Measurements from ENCODE around the gene STON2. TPM values are rescaled to one million over a fixed set of nuclear protein-coding genes. Genes with fewer than 3 reads are reported as not detected.

The STON2 gene
- total RNA-seq, 1 experiment from 2014 or later = 23.5 TPM

GRCh38 chr14:81236138-81236537 is 164.0 kb downstream of the STON2 start:
- H3K4me1 Mint-ChIP-seq (ENCODE audit: insufficient read depth, unreplicated experiment) = peaks cover 6% of the 10 kb centered on the region
- POLR2A ChIA-PET = interaction anchor here (1.5 kb wide), 1 partner anchor 12 kb away, joined by 3 read pairs; no protein-coding TSS in a partner anchor

DNA sequence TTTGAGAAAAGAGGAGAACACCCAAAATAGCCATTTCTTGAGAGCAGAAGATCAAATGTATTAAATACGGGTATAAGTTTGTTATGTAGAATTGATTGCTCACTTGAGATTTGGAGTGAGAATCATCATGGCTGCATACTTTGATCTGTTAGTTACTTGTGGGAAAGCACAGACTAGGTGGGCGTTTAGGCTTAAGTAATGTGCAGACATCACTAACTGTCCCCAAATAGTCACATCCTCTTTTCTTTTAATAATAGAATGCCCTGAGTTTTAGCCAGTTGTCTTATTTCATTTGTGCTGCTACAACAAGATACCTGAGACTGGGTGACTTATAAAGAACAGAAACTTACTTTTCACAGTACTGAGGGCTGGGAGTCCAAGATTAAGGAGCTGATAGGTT is 165.0 kb downstream of the STON2 start:
- intact Hi-C loops (cut with micrococcal nuclease) = no loop called here
- ChIA-PET POLR2A (interaction anchor here (0.7 to 1.9 kb wide), 3 partner anchors 11 to 25 kb away, joined by 3 to 7 read pairs (median 3); partner anchors contain the start of gene GTF2A1), CTCF (no interaction called here)
- no peaks in the 10 kb centered on the region for H3K36me3 Mint-ChIP-seq (ENCODE audit: insufficient read depth, unreplicated experiment)
- H3K27ac Mint-ChIP-seq (ENCODE audit: low read depth, unreplicated experiment) = no peak overlapping the region
- BruUV-seq (replicated peaks) = no TSS peak
- H3K4me1 Mint-ChIP-seq (ENCODE audit: insufficient read depth, unreplicated experiment) = peaks cover 6% of the 10 kb centered on the region
- no peak for DNase-seq (ENCODE audit: unreplicated experiment)
- no peaks in the 10 kb centered on the region for H3K9me3 Mint-ChIP-seq (ENCODE audit: unreplicated experiment)
- TF ChIP-seq CTCF (IDR thresholded peaks at IDR 0.05; ENCODE audit: unreplicated experiment) = no peak
- H3K27me3 Mint-ChIP-seq (ENCODE audit: insufficient read depth, unreplicated experiment) = peaks cover 24% of the 10 kb centered on the region
- H3K4me3 Mint-ChIP-seq (ENCODE audit: unreplicated experiment) = no peak overlapping the region

More at GRCh38 chr14:81236138-81236537, 164.0 kb downstream of the STON2 start:
- BruUV-seq (replicated peaks) = no TSS peak
- Mint-ChIP-seq H3K27me3 (ENCODE audit: insufficient read depth, unreplicated experiment) (peaks cover 34% of the 10 kb centered on the region), H3K27ac (ENCODE audit: low read depth, unreplicated experiment) (no peak overlapping the region), H3K4me3 (ENCODE audit: unreplicated experiment) (no peak overlapping the region), H3K9me3 (ENCODE audit: unreplicated experiment) (no peaks in the 10 kb centered on the region), H3K36me3 (ENCODE audit: insufficient read depth, unreplicated experiment) (no peaks in the 10 kb centered on the region)
- DNase-seq (ENCODE audit: unreplicated experiment) = no peak
- CTCF ChIA-PET = interaction anchor here (1.1 kb wide), 1 partner anchor 218 kb away, joined by 3 read pairs; no protein-coding TSS in a partner anchor
- no peak for TF ChIP-seq CTCF (IDR thresholded peaks at IDR 0.05; ENCODE audit: unreplicated experiment)
- intact Hi-C loops (cut with micrococcal nuclease) = no loop called here

DNA sequence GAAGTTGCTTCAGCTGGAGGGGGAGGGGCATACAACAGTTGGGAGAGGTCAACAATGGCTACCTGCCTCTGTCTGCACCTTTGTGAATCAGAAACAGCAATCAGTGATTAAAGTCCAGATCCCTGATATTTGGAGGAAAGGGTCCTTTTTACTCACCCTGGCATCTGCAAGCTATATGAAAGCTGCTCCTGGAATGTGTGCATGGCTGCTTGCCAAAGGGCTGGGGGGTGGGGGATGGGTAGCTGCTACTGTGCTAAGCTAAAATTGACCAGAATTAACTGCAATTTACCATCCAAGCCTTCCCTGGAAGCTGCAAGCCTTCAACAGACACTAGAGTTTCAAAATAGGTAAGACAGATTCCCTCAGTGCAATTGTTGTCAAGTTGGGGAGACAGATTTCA is 165.8 kb downstream of the STON2 start:
- TF ChIP-seq CTCF (IDR thresholded peaks at IDR 0.05; ENCODE audit: unreplicated experiment) = no peak
- H3K27ac Mint-ChIP-seq (ENCODE audit: low read depth, unreplicated experiment) = no peak overlapping the region

DNA sequence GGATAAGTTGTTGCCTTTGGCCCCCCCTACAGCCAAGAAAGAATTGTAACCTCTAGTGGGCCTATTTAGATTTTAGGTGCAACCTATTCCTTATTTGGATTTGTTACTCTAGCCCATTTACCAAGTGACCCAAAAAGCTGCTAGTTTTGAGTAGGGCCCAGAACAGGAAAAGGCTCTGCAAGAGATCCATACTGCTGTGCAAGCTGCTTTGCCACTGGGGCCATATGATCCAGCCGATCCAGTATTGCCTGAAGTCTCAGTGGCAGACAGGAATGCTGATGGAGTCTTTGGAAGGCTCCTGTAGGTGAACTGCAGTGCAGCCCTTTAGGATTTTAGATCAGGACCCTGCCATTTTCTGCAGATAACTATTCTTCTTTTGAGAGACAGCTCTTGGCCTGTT is 166.5 kb downstream of the STON2 start:
- POLR2A ChIA-PET = interaction anchor here (1.9 kb wide), 1 partner anchor 12 kb away, joined by 7 read pairs; the partner anchor contains the start of gene GTF2A1
- H3K36me3 Mint-ChIP-seq (ENCODE audit: insufficient read depth, unreplicated experiment) = no peaks in the 10 kb centered on the region
- no peak for DNase-seq (ENCODE audit: unreplicated experiment)
- no peak overlapping the region for H3K4me3 Mint-ChIP-seq (ENCODE audit: unreplicated experiment)
- CTCF ChIA-PET = no interaction called here
- intact Hi-C loops (cut with micrococcal nuclease) = no loop called here
- no peaks in the 10 kb centered on the region for H3K9me3 Mint-ChIP-seq (ENCODE audit: unreplicated experiment)
- H3K4me1 Mint-ChIP-seq (ENCODE audit: insufficient read depth, unreplicated experiment) = peaks cover 6% of the 10 kb centered on the region
- no TSS peak for BruUV-seq (replicated peaks)
- TF ChIP-seq CTCF (IDR thresholded peaks at IDR 0.05; ENCODE audit: unreplicated experiment) = no peak
- H3K27ac Mint-ChIP-seq (ENCODE audit: low read depth, unreplicated experiment) = no peak overlapping the region
- H3K27me3 Mint-ChIP-seq (ENCODE audit: insufficient read depth, unreplicated experiment) = peaks cover 9% of the 10 kb centered on the region

More for the DNA sequence above, 165.8 kb downstream of the STON2 start:
- BruUV-seq (replicated peaks) = no TSS peak
- H3K4me3 Mint-ChIP-seq (ENCODE audit: unreplicated experiment) = no peak overlapping the region
- peaks cover 6% of the 10 kb centered on the region for H3K4me1 Mint-ChIP-seq (ENCODE audit: insufficient read depth, unreplicated experiment)
- H3K36me3 Mint-ChIP-seq (ENCODE audit: insufficient read depth, unreplicated experiment) = no peaks in the 10 kb centered on the region
- no peaks in the 10 kb centered on the region for H3K9me3 Mint-ChIP-seq (ENCODE audit: unreplicated experiment)
- CTCF ChIA-PET = no interaction called here
- peak; percentile 11 for DNase-seq (ENCODE audit: unreplicated experiment)
- intact Hi-C loops (cut with micrococcal nuclease) = no loop called here
- POLR2A ChIA-PET = interaction anchor here (1.2 to 1.9 kb wide), 2 partner anchors 10 to 13 kb away, joined by 3 to 7 read pairs; partner anchors contain the start of gene GTF2A1
- H3K27me3 Mint-ChIP-seq (ENCODE audit: insufficient read depth, unreplicated experiment) = peaks cover 16% of the 10 kb centered on the region
